Gastrocnemius medialis (tissue), 4 donors: ENCODE results near the gene WNT16.

Experiments used
- POLR2A ChIP-seq, 2 donors: fragments of 450-650 bp; IDR thresholded peaks; one replicate each; pipeline ENCODE4 v1.6.1; 2017; ENCODE audit warnings: antibody characterized with exemption in 2 of 2, mild to moderate bottlenecking in 2 of 2, moderate library complexity in 2 of 2
- TF ChIP-seq, protein P1 (sequence below), 5 experiments: fragments of 450-650 bp in 3 of 5; fragments of 200-600 bp in 2 of 5; sonication (generic) in 2 of 5; IDR thresholded peaks in 4 of 5; conservative IDR thresholded peaks in 1 of 5; 1 replicate in 4 of 5; 2 replicates in 1 of 5; pipeline ENCODE4 v1.5.1; 2016 to 2019; ENCODE audit warnings: antibody characterized with exemption in 5 of 5, mild to moderate bottlenecking in 3 of 5, moderate library complexity in 3 of 5

DNA sequence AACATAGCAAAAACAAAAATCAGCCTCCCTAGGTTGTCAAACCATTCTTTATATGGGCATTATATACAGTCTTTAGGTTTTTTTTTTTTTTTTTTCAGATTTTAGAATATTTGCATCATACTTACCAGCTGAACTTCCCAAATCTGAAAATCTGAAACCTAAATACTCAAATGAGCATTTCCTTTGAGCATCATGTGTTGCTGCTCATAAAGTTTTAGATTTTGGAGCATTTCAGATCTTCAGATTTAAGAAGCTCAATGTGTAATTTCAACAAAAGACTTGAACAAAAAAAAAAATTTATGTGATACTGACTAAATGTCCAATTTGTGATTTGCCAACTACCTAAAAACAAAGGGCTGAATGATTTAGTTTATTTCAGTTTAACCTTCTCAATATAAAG, 53.7 kb downstream of the WNT16 start:
- TF ChIP-seq POLR2A (IDR thresholded peaks at IDR 0.05), result no peak
- TF ChIP-seq, protein P1, sequence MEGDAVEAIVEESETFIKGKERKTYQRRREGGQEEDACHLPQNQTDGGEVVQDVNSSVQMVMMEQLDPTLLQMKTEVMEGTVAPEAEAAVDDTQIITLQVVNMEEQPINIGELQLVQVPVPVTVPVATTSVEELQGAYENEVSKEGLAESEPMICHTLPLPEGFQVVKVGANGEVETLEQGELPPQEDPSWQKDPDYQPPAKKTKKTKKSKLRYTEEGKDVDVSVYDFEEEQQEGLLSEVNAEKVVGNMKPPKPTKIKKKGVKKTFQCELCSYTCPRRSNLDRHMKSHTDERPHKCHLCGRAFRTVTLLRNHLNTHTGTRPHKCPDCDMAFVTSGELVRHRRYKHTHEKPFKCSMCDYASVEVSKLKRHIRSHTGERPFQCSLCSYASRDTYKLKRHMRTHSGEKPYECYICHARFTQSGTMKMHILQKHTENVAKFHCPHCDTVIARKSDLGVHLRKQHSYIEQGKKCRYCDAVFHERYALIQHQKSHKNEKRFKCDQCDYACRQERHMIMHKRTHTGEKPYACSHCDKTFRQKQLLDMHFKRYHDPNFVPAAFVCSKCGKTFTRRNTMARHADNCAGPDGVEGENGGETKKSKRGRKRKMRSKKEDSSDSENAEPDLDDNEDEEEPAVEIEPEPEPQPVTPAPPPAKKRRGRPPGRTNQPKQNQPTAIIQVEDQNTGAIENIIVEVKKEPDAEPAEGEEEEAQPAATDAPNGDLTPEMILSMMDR (IDR thresholded peaks at IDR 0.05 in 4 of 5, conservative IDR thresholded peaks at IDR 0.05 in 1 of 5), result no peak
